ENCODE measurements around the gene NECTIN2.

NECTIN2 gene

GRCh38 chr19:44845286-44845611 is 848 bp upstream of the NECTIN2 start:
- ATAC-seq, result no peak
- no peak for TF ChIP-seq CREB5 (CRISPR knock-in tag; IDR thresholded peaks at IDR 0.05; ENCODE audit: low read depth)
- no peak for TF ChIP-seq PATZ1 (CRISPR knock-in tag; IDR thresholded peaks at IDR 0.05; ENCODE audit: borderline replicate concordance)
- TF ChIP-seq RARB (CRISPR knock-in tag; IDR thresholded peaks at IDR 0.05), result no peak
- TF ChIP-seq ARNTL (CRISPR knock-in tag; IDR thresholded peaks at IDR 0.05; ENCODE audit: borderline replicate concordance, low read depth), result no peak
- TF ChIP-seq CSDC2 (CRISPR knock-in tag; IDR thresholded peaks at IDR 0.05), result no peak
- no peak for TF ChIP-seq PPARA (CRISPR knock-in tag; IDR thresholded peaks at IDR 0.05; ENCODE audit: borderline replicate concordance)
- TF ChIP-seq CSRNP3 (CRISPR knock-in tag; IDR thresholded peaks at IDR 0.05), result no peak
- no peak for TF ChIP-seq ESRRG (CRISPR knock-in tag; IDR thresholded peaks at IDR 0.05)
- TF ChIP-seq ISL1 (CRISPR knock-in tag; IDR thresholded peaks at IDR 0.05), result no peak
- no peak for TF ChIP-seq ZFP3 (CRISPR knock-in tag; IDR thresholded peaks at IDR 0.05)
- no peak for TF ChIP-seq ZNF565 (CRISPR knock-in tag; conservative IDR thresholded peaks at IDR 0.05; ENCODE audit: low read depth)
- TF ChIP-seq ZC3H10 (CRISPR knock-in tag; IDR thresholded peaks at IDR 0.05), result no peak
- TF ChIP-seq ZNF70 (CRISPR knock-in tag; IDR thresholded peaks at IDR 0.05), result no peak
- no peak for TF ChIP-seq ZNF8 (CRISPR knock-in tag; IDR thresholded peaks at IDR 0.05)

GRCh38 chr19:44846455-44847143 is 502 bp downstream of the NECTIN2 start:
- TF ChIP-seq CSDC2 (CRISPR knock-in tag; IDR thresholded peaks at IDR 0.05) (no peak), TCF4 (CRISPR knock-in tag; IDR thresholded peaks at IDR 0.05; ENCODE audit: borderline replicate concordance) (no peak), ZNF70 (CRISPR knock-in tag; IDR thresholded peaks at IDR 0.05) (no peak), TSHZ2 (CRISPR knock-in tag; IDR thresholded peaks at IDR 0.05) (no peak), ISL1 (CRISPR knock-in tag; IDR thresholded peaks at IDR 0.05) (no peak), ARNTL (CRISPR knock-in tag; IDR thresholded peaks at IDR 0.05; ENCODE audit: borderline replicate concordance, low read depth) (no peak)
- ATAC-seq, result no peak

- TF ChIP-seq ZFP30 (CRISPR knock-in tag; IDR thresholded peaks at IDR 0.05) (no peak), ISL1 (CRISPR knock-in tag; IDR thresholded peaks at IDR 0.05) (no peak), PATZ1 (CRISPR knock-in tag; IDR thresholded peaks at IDR 0.05; ENCODE audit: borderline replicate concordance) (peak; percentile 51; the same call in 1 of the 2 replicates), BACH2 (CRISPR knock-in tag; IDR thresholded peaks at IDR 0.05; ENCODE audit: borderline replicate concordance) (no peak), ARNTL (CRISPR knock-in tag; IDR thresholded peaks at IDR 0.05; ENCODE audit: borderline replicate concordance, low read depth) (no peak), TCF4 (CRISPR knock-in tag; IDR thresholded peaks at IDR 0.05; ENCODE audit: borderline replicate concordance) (no peak), ZNF8 (CRISPR knock-in tag; IDR thresholded peaks at IDR 0.05) (no peak)
- peak; percentile 30 for ATAC-seq
Measured at GRCh38 chr19:44847144-44848035, 1.3 kb downstream of the NECTIN2 start.

All from SK-N-SH treated with all-trans-retinoic acid at 6 μM for 48 hours (cell line).